NB4 (cell line): ENCODE results near the gene CD93.

Source experiments
- CTCF ChIP-seq: IDR thresholded peaks from one replicate; pipeline ENCODE4 v1.5.1; 2012; ENCODE audit warnings: low read depth, low read length
- MAX ChIP-seq: IDR thresholded peaks from 2 replicates; pipeline ENCODE4 v1.6.1; 2011; ENCODE audit warnings: low read depth, low read length

GRCh38 chr20:23111944-23112342 is 25.8 kb upstream of the CD93 start:
- no peak for TF ChIP-seq MAX
- TF ChIP-seq CTCF = no peak
